Activated CD8-positive, alpha-beta T cell treated with anti-CD3 and anti-CD28 coated beads, Interleukin-2, amount 10 ng/mL, durations not matched to agents 7 days and 5 days (primary cell): Measurements from ENCODE around the gene PEX5L. TPM values are rescaled to one million over a fixed set of nuclear protein-coding genes. Genes with fewer than 3 reads are reported as not detected.
A peak's percentile ranks its signal among the peaks of the same experiment; 100 is the strongest.

Source experiments
- ATAC-seq: fragments of 150-1000 bp; cut with Tn5 transposase; one replicate; pipeline ENCODE4 v1.10.0; 2021; ENCODE audit warnings: moderate library complexity
- CTCF ChIA-PET: fragments of 350-600 bp; sonication (Branson Sonifier 250); formaldehyde crosslinking; loops from one replicate; lab custom pipeline; 2021; ENCODE audit warnings: antibody characterized with exemption; lab: Charles Lee
- POLR2A ChIA-PET: fragments of 350-600 bp; sonication (Branson Sonifier 250); formaldehyde crosslinking; loops from one replicate; lab custom pipeline; 2021; ENCODE audit warnings: antibody characterized with exemption; lab: Charles Lee
- DNase-seq: peaks from one replicate; pipeline ENCODE4 v3.0.0-alpha.2; 2020
- H3K27ac Mint-ChIP-seq: one replicate; pipeline ENCODE4 v1.8.0; 2021; ENCODE audit warnings: mild to moderate bottlenecking, mixed read lengths
- H3K27me3 Mint-ChIP-seq: one replicate; pipeline ENCODE4 v1.8.0; 2021; ENCODE audit warnings: low read depth, mixed read lengths
- H3K36me3 Mint-ChIP-seq: one replicate; pipeline ENCODE4 v1.8.0; 2021; ENCODE audit warnings: low read depth, mixed read lengths
- H3K4me1 Mint-ChIP-seq: one replicate; pipeline ENCODE4 v1.8.0; 2021; ENCODE audit warnings: low read depth, mixed read lengths
- H3K4me3 Mint-ChIP-seq: one replicate; pipeline ENCODE4 v1.8.0; 2021; ENCODE audit warnings: mild to moderate bottlenecking, mixed read lengths
- H3K9me3 Mint-ChIP-seq: one replicate; pipeline ENCODE4 v1.8.0; 2022; ENCODE audit warnings: mixed read lengths; ENCODE audit not compliant: insufficient read depth
- total RNA-seq, 2 experiments: library from RNA; stranded (reverse); gene quantifications; one replicate each; pipeline ENCODE4 v1.2.3, GENCODE V29; 2021

PEX5L gene
- not detected for total RNA-seq

- ChIA-PET POLR2A (no interaction called here), CTCF (no interaction called here)
- peak within 1 kb of the TSS; percentile 34 for H3K4me3 Mint-ChIP-seq
- peaks cover 11% of the 10 kb centered on the region for H3K4me1 Mint-ChIP-seq
- no peaks in the 10 kb centered on the region for H3K36me3 Mint-ChIP-seq
- no peaks in the 10 kb centered on the region for H3K9me3 Mint-ChIP-seq
- H3K27ac Mint-ChIP-seq: no peak within 1 kb of the TSS
- peaks cover 38% of the 10 kb centered on the region for H3K27me3 Mint-ChIP-seq
- ATAC-seq: peak; percentile 97
- peak; percentile 59 for DNase-seq
These were observed at the start of gene PEX5L for GRCh38 chr3:180036671-180037455. Gene PEX5L, minus strand, starts transcription at chr3:180036937. Its CDS starts 338 bp downstream, at chr3:180036599.

- DNase-seq: no peak
- no peak for ATAC-seq
- Mint-ChIP-seq H3K9me3 (no peaks in the 10 kb centered on the region), H3K4me3 (no peak overlapping the region), H3K4me1 (no peaks in the 10 kb centered on the region), H3K27ac (no peak overlapping the region), H3K27me3 (no peaks in the 10 kb centered on the region), H3K36me3 (no peaks in the 10 kb centered on the region)
- CTCF ChIA-PET: no interaction called here
- POLR2A ChIA-PET: no interaction called here
These were observed 48.5 kb upstream of the PEX5L start for GRCh38 chr3:180085122-180085710.

GRCh38 chr3:180082699-180083098 lies 46.0 kb upstream of the PEX5L start:
- no peak for DNase-seq
- Mint-ChIP-seq H3K4me1 (no peaks in the 10 kb centered on the region), H3K27me3 (no peaks in the 10 kb centered on the region), H3K9me3 (no peaks in the 10 kb centered on the region), H3K27ac (no peak overlapping the region), H3K36me3 (no peaks in the 10 kb centered on the region), H3K4me3 (no peak overlapping the region)
- CTCF ChIA-PET: no interaction called here
- POLR2A ChIA-PET: no interaction called here
- ATAC-seq: no peak

- Mint-ChIP-seq H3K4me1 (no peaks in the 10 kb centered on the region), H3K27ac (no peak overlapping the region), H3K9me3 (no peaks in the 10 kb centered on the region), H3K36me3 (no peaks in the 10 kb centered on the region), H3K4me3 (no peak overlapping the region), H3K27me3 (no peaks in the 10 kb centered on the region)
- CTCF ChIA-PET: no interaction called here
- ATAC-seq (no peak), DNase-seq (no peak)
- POLR2A ChIA-PET: no interaction called here
These were observed 41.9 kb upstream of the PEX5L start for GRCh38 chr3:180078592-180078991.

GRCh38 chr3:180073561-180073960 lies 36.8 kb upstream of the PEX5L start:
- Mint-ChIP-seq H3K4me3 (no peak overlapping the region), H3K27ac (no peak overlapping the region), H3K4me1 (no peaks in the 10 kb centered on the region), H3K9me3 (no peaks in the 10 kb centered on the region), H3K27me3 (no peaks in the 10 kb centered on the region), H3K36me3 (no peaks in the 10 kb centered on the region)
- DNase-seq (no peak), ATAC-seq (no peak)
- CTCF ChIA-PET: no interaction called here
- POLR2A ChIA-PET: no interaction called here

- ChIA-PET CTCF (no interaction called here), POLR2A (no interaction called here)
- H3K9me3 Mint-ChIP-seq: no peaks in the 10 kb centered on the region
- no peaks in the 10 kb centered on the region for H3K27me3 Mint-ChIP-seq
- no peak for DNase-seq
- H3K27ac Mint-ChIP-seq: no peak overlapping the region
- no peak for ATAC-seq
- H3K36me3 Mint-ChIP-seq: no peaks in the 10 kb centered on the region
- no peaks in the 10 kb centered on the region for H3K4me1 Mint-ChIP-seq
- H3K4me3 Mint-ChIP-seq: no peak overlapping the region
These were observed 36.0 kb upstream of the PEX5L start for GRCh38 chr3:180072786-180073185.

- Mint-ChIP-seq H3K27me3 (no peaks in the 10 kb centered on the region), H3K4me1 (no peaks in the 10 kb centered on the region), H3K27ac (no peak overlapping the region), H3K36me3 (no peaks in the 10 kb centered on the region), H3K4me3 (no peak overlapping the region), H3K9me3 (no peaks in the 10 kb centered on the region)
- ChIA-PET POLR2A (no interaction called here), CTCF (no interaction called here)
- no peak for DNase-seq
- no peak for ATAC-seq
These were observed 34.2 kb upstream of the PEX5L start for GRCh38 chr3:180070925-180071324.

GRCh38 chr3:180068023-180068422 lies 31.3 kb upstream of the PEX5L start:
- H3K4me1 Mint-ChIP-seq: no peaks in the 10 kb centered on the region
- no peak overlapping the region for H3K27ac Mint-ChIP-seq
- POLR2A ChIA-PET: no interaction called here
- CTCF ChIA-PET: no interaction called here
- no peaks in the 10 kb centered on the region for H3K36me3 Mint-ChIP-seq
- no peak for ATAC-seq
- H3K4me3 Mint-ChIP-seq: no peak overlapping the region
- H3K27me3 Mint-ChIP-seq: no peaks in the 10 kb centered on the region
- DNase-seq: no peak
- H3K9me3 Mint-ChIP-seq: no peaks in the 10 kb centered on the region

GRCh38 chr3:180066598-180066997 lies 29.9 kb upstream of the PEX5L start:
- H3K27ac Mint-ChIP-seq: no peak overlapping the region
- no peaks in the 10 kb centered on the region for H3K27me3 Mint-ChIP-seq
- ChIA-PET POLR2A (no interaction called here), CTCF (no interaction called here)
- H3K4me1 Mint-ChIP-seq: no peaks in the 10 kb centered on the region
- no peaks in the 10 kb centered on the region for H3K9me3 Mint-ChIP-seq
- no peak for DNase-seq
- H3K4me3 Mint-ChIP-seq: no peak overlapping the region
- H3K36me3 Mint-ChIP-seq: no peaks in the 10 kb centered on the region
- ATAC-seq: no peak

- ATAC-seq (no peak), DNase-seq (no peak)
- POLR2A ChIA-PET: no interaction called here
- H3K27ac Mint-ChIP-seq: no peak overlapping the region
- H3K4me1 Mint-ChIP-seq: no peaks in the 10 kb centered on the region
- H3K4me3 Mint-ChIP-seq: no peak overlapping the region
- no peaks in the 10 kb centered on the region for H3K36me3 Mint-ChIP-seq
- CTCF ChIA-PET: no interaction called here
- no peaks in the 10 kb centered on the region for H3K9me3 Mint-ChIP-seq
- no peaks in the 10 kb centered on the region for H3K27me3 Mint-ChIP-seq
These were observed 27.0 kb upstream of the PEX5L start for GRCh38 chr3:180063783-180064182.

GRCh38 chr3:180062771-180063170 lies 26.0 kb upstream of the PEX5L start:
- no peaks in the 10 kb centered on the region for H3K4me1 Mint-ChIP-seq
- CTCF ChIA-PET: no interaction called here

GRCh38 chr3:180059356-180059755 lies 22.6 kb upstream of the PEX5L start:
- DNase-seq: no peak
- no peak overlapping the region for H3K27ac Mint-ChIP-seq
- H3K4me1 Mint-ChIP-seq: no peaks in the 10 kb centered on the region
- H3K9me3 Mint-ChIP-seq: no peaks in the 10 kb centered on the region
- H3K27me3 Mint-ChIP-seq: no peaks in the 10 kb centered on the region
- H3K36me3 Mint-ChIP-seq: no peaks in the 10 kb centered on the region
- ATAC-seq: no peak
- ChIA-PET POLR2A (no interaction called here), CTCF (no interaction called here)
- no peak overlapping the region for H3K4me3 Mint-ChIP-seq

More at GRCh38 chr3:180062771-180063170, 26.0 kb upstream of the PEX5L start:
- H3K36me3 Mint-ChIP-seq: no peaks in the 10 kb centered on the region
- H3K9me3 Mint-ChIP-seq: no peaks in the 10 kb centered on the region
- POLR2A ChIA-PET: no interaction called here
- ATAC-seq (no peak), DNase-seq (no peak)
- no peak overlapping the region for H3K27ac Mint-ChIP-seq
- no peak overlapping the region for H3K4me3 Mint-ChIP-seq
- no peaks in the 10 kb centered on the region for H3K27me3 Mint-ChIP-seq
